Measurements from ENCODE around the gene CD302.

GRCh38 chr2:159735648-159736047 is 62.4 kb downstream of the CD302 start:
- TF ChIP-seq CTCF (conservative IDR thresholded peaks at IDR 0.05; ENCODE audit: low read depth, low read length) (no peak), EZH2 (IDR thresholded peaks at IDR 0.05; ENCODE audit: low read length, unreplicated experiment) (no peak), EZH2phosphoT487 (IDR thresholded peaks at IDR 0.05; ENCODE audit: borderline replicate concordance, low read length) (no peak)
